GM18868 (cell line): Measurements from ENCODE around the gene WDR49.
A peak's percentile ranks its signal among the peaks of the same experiment; 100 is the strongest.
"Not testable (repeated sequence)": the region's sequence is repeated elsewhere in the genome, so short reads cannot be mapped to it uniquely, and the experiment has no call there.

Source experiments
- ATAC-seq: cut with Tn5 transposase; IDR thresholded peaks from one replicate; pipeline ENCODE4 v1.9.1; 2021; ENCODE audit warnings: mild to moderate bottlenecking, moderate library complexity; ENCODE audit not compliant: unreplicated experiment

WDR49 gene

GRCh38 chr3:167615030-167615429 is 38.7 kb downstream of the WDR49 start:
- no peak for ATAC-seq

- ATAC-seq = not testable (repeated sequence)
Measured at GRCh38 chr3:167614196-167614595, 39.5 kb downstream of the WDR49 start.

GRCh38 chr3:167611718-167612117 is 42.0 kb downstream of the WDR49 start:
- ATAC-seq = no peak

- ATAC-seq = no peak
Measured at GRCh38 chr3:167609156-167609555, 44.6 kb downstream of the WDR49 start.

- no peak for ATAC-seq
Measured at GRCh38 chr3:167606836-167607235, 46.9 kb downstream of the WDR49 start.

- ATAC-seq = no peak
Measured at GRCh38 chr3:167605871-167606270, 47.9 kb downstream of the WDR49 start.

GRCh38 chr3:167602041-167602440 is 51.7 kb downstream of the WDR49 start:
- no peak for ATAC-seq

- no peak for ATAC-seq
Measured at GRCh38 chr3:167587651-167588050, 66.1 kb downstream of the WDR49 start.

- no peak for ATAC-seq
Measured at GRCh38 chr3:167575000-167575600, 78.6 kb downstream of the WDR49 start.

- no peak for ATAC-seq
Measured at GRCh38 chr3:167572991-167573390, 80.8 kb downstream of the WDR49 start.

- ATAC-seq = no peak
Measured at GRCh38 chr3:167568634-167569033, 85.1 kb downstream of the WDR49 start.

GRCh38 chr3:167565489-167565888 is 88.3 kb downstream of the WDR49 start:
- no peak for ATAC-seq

GRCh38 chr3:167564612-167565011 is 89.1 kb downstream of the WDR49 start:
- ATAC-seq = no peak

- ATAC-seq = no peak
Measured at GRCh38 chr3:167559924-167560323, 93.8 kb downstream of the WDR49 start.

GRCh38 chr3:167554898-167555297 is 98.8 kb downstream of the WDR49 start:
- no peak for ATAC-seq

- no peak for ATAC-seq
Measured at GRCh38 chr3:167538081-167538480, 115.7 kb downstream of the WDR49 start.

GRCh38 chr3:167521006-167521355 is 132.8 kb downstream of the WDR49 start:
- ATAC-seq = no peak

- no peak for ATAC-seq
Measured at GRCh38 chr3:167520266-167521005, 133.3 kb downstream of the WDR49 start.

GRCh38 chr3:167507954-167508353 is 145.8 kb downstream of the WDR49 start:
- ATAC-seq = peak; percentile 69

GRCh38 chr3:167502401-167502800 is 151.3 kb downstream of the WDR49 start:
- ATAC-seq = no peak

- no peak for ATAC-seq
Measured at GRCh38 chr3:167501941-167502340, 151.8 kb downstream of the WDR49 start.

GRCh38 chr3:167497903-167498302 is 155.8 kb downstream of the WDR49 start:
- no peak for ATAC-seq

- ATAC-seq = peak; percentile 58
Measured at GRCh38 chr3:167493244-167493643, 160.5 kb downstream of the WDR49 start.
